ENCODE measurements around the gene CEP350.

Gene CEP350

GRCh38 chr1:180028864-180029263 is 74.3 kb downstream of the CEP350 start:
- Histone ChIP-seq H3K27me3 (no peaks in the 10 kb centered on the region), H3K36me3 (peaks cover 40% of the 10 kb centered on the region), H3K9me3 (no peaks in the 10 kb centered on the region), H3K27ac (peak overlapping the region; percentile 71), H3K4me1 (ENCODE audit: control insufficient read depth in 1 of 2, insufficient read depth in 1 of 2, low read depth in 1 of 2, low read length in 1 of 2) (peaks cover 21 to 23% of the 10 kb centered on the region in 2 experiments), H3K4me3 (ENCODE audit: low read depth in 1 of 2, low read length in 1 of 2) (no peak overlapping the region)
- TF ChIP-seq, protein P1, sequence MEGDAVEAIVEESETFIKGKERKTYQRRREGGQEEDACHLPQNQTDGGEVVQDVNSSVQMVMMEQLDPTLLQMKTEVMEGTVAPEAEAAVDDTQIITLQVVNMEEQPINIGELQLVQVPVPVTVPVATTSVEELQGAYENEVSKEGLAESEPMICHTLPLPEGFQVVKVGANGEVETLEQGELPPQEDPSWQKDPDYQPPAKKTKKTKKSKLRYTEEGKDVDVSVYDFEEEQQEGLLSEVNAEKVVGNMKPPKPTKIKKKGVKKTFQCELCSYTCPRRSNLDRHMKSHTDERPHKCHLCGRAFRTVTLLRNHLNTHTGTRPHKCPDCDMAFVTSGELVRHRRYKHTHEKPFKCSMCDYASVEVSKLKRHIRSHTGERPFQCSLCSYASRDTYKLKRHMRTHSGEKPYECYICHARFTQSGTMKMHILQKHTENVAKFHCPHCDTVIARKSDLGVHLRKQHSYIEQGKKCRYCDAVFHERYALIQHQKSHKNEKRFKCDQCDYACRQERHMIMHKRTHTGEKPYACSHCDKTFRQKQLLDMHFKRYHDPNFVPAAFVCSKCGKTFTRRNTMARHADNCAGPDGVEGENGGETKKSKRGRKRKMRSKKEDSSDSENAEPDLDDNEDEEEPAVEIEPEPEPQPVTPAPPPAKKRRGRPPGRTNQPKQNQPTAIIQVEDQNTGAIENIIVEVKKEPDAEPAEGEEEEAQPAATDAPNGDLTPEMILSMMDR (IDR thresholded peaks at IDR 0.05), result no peak

GRCh38 chr1:180029524-180030135 is 75.0 kb downstream of the CEP350 start:
- TF ChIP-seq, protein P1 (IDR thresholded peaks at IDR 0.05), result no peak
- peak overlapping the region; percentile 71 for H3K27ac ChIP-seq
- peaks cover 21 to 23% of the 10 kb centered on the region in 2 experiments for H3K4me1 ChIP-seq (ENCODE audit: control insufficient read depth in 1 of 2, insufficient read depth in 1 of 2, low read depth in 1 of 2, low read length in 1 of 2)
- peaks cover 40% of the 10 kb centered on the region for H3K36me3 ChIP-seq
- no peak overlapping the region for H3K4me3 ChIP-seq (ENCODE audit: low read depth in 1 of 2, low read length in 1 of 2)
- H3K9me3 ChIP-seq, result no peaks in the 10 kb centered on the region
- H3K27me3 ChIP-seq, result no peaks in the 10 kb centered on the region

- H3K27ac ChIP-seq, result no peak overlapping the region
- H3K9me3 ChIP-seq, result no peaks in the 10 kb centered on the region
- H3K4me3 ChIP-seq (ENCODE audit: low read depth in 1 of 2, low read length in 1 of 2), result no peak overlapping the region
- TF ChIP-seq, protein P1 (IDR thresholded peaks at IDR 0.05), result no peak
- H3K4me1 ChIP-seq (ENCODE audit: control insufficient read depth in 1 of 2, insufficient read depth in 1 of 2, low read depth in 1 of 2, low read length in 1 of 2), result peaks cover 21 to 23% of the 10 kb centered on the region in 2 experiments
- no peaks in the 10 kb centered on the region for H3K27me3 ChIP-seq
- H3K36me3 ChIP-seq, result peaks cover 45% of the 10 kb centered on the region
Observed at GRCh38 chr1:180031664-180032063, 77.1 kb downstream of the CEP350 start.

- Histone ChIP-seq H3K36me3 (peaks cover 61% of the 10 kb centered on the region), H3K27ac (no peak overlapping the region), H3K4me1 (ENCODE audit: control insufficient read depth in 1 of 2, insufficient read depth in 1 of 2, low read depth in 1 of 2, low read length in 1 of 2) (peaks cover 6 to 9% of the 10 kb centered on the region in 2 experiments), H3K4me3 (ENCODE audit: low read depth in 1 of 2, low read length in 1 of 2) (no peak overlapping the region), H3K27me3 (no peaks in the 10 kb centered on the region), H3K9me3 (no peaks in the 10 kb centered on the region)
- TF ChIP-seq, protein P1 (IDR thresholded peaks at IDR 0.05), result no peak
Observed at GRCh38 chr1:180033390-180033789, 78.8 kb downstream of the CEP350 start.

GRCh38 chr1:180040034-180040433 is 85.4 kb downstream of the CEP350 start:
- Histone ChIP-seq H3K27ac (no peak overlapping the region), H3K36me3 (peaks cover 70% of the 10 kb centered on the region), H3K27me3 (no peaks in the 10 kb centered on the region), H3K9me3 (no peaks in the 10 kb centered on the region), H3K4me1 (ENCODE audit: control insufficient read depth in 1 of 2, insufficient read depth in 1 of 2, low read depth in 1 of 2, low read length in 1 of 2) (no peaks in the 10 kb centered on the region), H3K4me3 (ENCODE audit: low read depth in 1 of 2, low read length in 1 of 2) (no peak overlapping the region)
- TF ChIP-seq, protein P1 (IDR thresholded peaks at IDR 0.05), result no peak
